Myocyte (in vitro differentiated cells): ENCODE measurements around the gene NUPR1. TPM values are rescaled to one million over a fixed set of nuclear protein-coding genes. Genes with fewer than 3 reads are reported as not detected.
A peak's percentile ranks its signal among the peaks of the same experiment; 100 is the strongest.
"Not testable (repeated sequence)": the region's sequence is repeated elsewhere in the genome, so short reads cannot be mapped to it uniquely, and the experiment has no call there.

Experiments
- DNase-seq: peaks from one replicate; pipeline ENCODE4 v3.0.0-alpha.2; 2012; ENCODE audit warnings: low read depth
- total RNA-seq: library from RNA; depleted of rRNA; stranded (reverse); fragments of >200 nt; gene quantifications from 2 replicates; pipeline ENCODE4 v1.2.3, GENCODE V29; 2014

NUPR1 gene
- total RNA-seq, 1 donor from 2014 or later, result 5.9 TPM

DNA sequence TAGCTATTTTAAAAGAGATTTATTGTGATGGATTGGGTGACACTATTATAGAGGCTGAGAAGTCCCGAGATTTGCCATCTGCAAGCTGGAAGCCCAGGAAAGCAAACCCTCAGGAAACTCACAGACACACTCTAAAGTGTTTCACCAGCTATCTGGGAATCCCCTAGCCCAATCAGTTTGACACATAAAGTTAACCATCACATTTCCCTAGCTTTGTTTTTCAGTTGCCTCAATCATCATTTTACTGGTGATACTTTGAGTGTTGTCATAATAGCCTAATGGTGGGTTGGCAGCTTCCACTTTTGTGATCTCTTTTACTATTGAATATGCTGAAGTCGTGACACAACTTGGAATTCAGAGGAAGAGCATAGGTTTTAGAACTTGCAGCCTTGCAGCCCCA is 16.8 kb upstream of the NUPR1 start:
- no peak for DNase-seq

DNA sequence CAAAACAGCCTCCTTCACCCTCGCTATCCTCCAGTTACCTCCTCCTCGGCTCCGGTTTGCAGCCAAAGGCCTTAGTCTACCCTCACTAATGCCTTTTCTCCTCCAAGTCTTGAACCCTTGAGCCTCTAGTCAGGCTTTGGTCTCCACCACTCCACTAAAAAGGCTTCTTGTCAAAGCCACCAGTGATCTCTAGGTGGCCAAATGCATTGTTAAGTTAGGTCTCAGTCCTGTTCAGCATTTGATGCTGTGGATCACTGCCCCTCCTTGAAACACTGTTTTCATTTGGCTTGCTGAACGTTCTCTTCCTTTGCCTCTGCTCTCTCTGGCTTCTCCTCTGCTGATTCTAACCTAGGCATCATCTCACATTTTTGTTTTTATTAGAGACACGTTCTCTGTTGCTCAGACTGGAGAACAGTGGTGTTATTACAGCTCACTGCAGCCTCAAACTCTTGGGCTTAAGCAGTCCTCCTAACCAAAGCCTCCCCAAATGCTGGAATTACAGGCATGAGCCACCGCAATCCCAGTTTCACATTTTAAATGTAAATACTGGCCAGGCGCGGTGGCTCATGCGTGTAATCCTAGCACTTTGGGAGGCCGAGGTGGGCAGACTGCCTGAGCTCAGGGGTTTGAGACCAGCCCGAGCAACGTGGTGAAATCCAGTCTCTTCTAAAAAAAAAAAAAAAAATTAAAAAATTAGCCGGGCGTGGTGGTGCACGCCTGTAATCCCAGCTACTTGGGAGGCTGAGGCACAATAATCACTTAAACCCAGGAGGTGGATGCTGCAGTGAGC is 16.1 kb upstream of the NUPR1 start:
- DNase-seq, result no peak

GRCh38 chr16:28553776-28554633 is 15.2 kb upstream of the NUPR1 start, which contains the start of gene SGF29:
TSS of gene SGF29 (plus strand) at chr16:28553920. CDS start at chr16:28581070, 27,150 bp downstream.
- DNase-seq, result peak; percentile 94

- no peak for DNase-seq
Observed at GRCh38 chr16:28549301-28549899, 10.6 kb upstream of the NUPR1 start.

DNA sequence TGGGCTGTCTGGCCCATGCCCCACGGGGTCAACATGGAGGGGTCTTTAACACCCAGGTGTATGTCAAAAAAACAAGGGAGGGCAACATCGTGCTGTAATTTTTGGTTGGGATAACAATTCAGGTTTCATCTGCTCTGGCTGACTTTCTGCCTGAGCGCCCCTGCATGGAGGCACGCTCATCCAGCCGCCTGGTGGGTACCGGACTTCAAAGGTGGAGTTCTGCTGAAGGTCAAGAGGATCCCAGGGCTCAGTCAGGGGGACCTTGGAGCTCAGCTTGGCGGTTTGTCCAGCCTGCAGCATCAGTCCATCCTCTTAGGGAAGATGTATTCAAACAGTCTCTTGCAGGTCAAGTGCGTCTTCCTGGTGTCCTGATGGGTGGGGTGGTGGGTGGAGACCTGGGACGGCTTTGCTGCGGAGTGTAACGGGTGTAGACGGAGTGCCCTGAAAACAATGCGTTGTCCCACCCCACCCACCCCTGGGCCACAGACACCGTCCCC is 9.6 kb upstream of the NUPR1 start:
- DNase-seq, result no peak

- DNase-seq, result no peak
Observed at GRCh38 chr16:28546626-28547025, 7.9 kb upstream of the NUPR1 start.

GRCh38 chr16:28545964-28546363 is 7.2 kb upstream of the NUPR1 start:
- not testable (repeated sequence) for DNase-seq

- no peak for DNase-seq
Observed at GRCh38 chr16:28544998-28545397, 6.2 kb upstream of the NUPR1 start.

GRCh38 chr16:28543072-28543471 is 4.3 kb upstream of the NUPR1 start:
- no peak for DNase-seq

- DNase-seq, result no peak
Observed at GRCh38 chr16:28542646-28543045, 3.9 kb upstream of the NUPR1 start.

DNA sequence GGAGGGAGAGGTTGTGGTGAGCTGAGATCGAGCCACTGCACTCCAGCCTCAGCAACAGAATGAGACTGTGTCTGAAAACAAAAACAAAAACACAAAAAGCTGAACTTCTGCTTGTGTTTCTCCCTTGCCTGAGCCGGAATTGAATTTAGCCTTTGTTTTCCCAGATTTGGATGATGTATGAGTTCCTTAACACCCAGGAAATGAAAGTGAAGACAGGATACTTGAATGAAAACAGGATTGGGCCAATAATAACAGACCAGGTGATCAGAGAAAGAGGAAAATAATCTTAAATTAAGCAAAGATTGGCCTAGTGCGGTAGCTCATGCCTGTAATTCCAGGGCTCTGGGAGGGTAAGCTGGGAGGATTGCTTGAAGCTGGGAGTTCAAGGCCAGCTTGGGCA is 1.6 kb upstream of the NUPR1 start:
- DNase-seq, result no peak

DNA sequence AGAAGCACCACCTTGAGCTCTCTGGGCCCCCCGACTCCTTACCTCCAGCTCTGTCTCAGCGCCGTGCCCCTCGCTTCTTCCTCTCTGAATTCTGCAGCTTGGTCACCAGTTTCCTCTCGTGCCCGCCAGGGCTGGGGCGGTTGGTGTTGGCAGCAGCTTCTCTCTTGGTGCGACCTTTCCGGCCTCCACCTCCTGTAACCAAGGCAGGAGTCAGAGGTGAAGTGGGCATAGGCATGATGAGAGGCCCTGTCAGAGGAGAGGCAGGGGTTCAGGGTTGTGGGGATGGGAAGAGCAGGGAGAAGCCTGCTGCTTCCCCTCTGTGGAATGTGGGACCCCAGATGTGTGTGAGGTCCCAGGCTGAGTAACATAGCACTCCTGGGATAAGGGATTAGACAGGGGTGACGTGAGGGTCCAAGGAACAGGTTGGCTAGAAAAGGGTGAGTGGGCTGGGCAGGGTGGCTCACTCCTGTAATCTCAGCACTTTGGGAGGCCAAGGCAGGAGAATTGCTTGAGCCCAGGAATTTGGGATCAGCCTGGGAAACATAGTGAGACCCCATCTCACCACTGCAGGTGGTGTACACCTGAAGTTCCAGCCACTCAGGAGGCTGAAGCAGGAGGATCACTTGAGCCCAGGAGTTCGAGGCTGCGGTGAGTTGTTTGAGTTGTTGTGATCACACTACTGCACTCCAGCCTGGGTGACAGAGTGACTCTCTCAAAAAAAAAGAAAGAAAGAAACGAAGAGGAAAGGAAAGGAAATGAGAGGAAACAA is 626 bp downstream of the NUPR1 start:
- DNase-seq, result no peak

- DNase-seq, result no peak
Observed at GRCh38 chr16:28537076-28537475, 1.7 kb downstream of the NUPR1 start.

DNA sequence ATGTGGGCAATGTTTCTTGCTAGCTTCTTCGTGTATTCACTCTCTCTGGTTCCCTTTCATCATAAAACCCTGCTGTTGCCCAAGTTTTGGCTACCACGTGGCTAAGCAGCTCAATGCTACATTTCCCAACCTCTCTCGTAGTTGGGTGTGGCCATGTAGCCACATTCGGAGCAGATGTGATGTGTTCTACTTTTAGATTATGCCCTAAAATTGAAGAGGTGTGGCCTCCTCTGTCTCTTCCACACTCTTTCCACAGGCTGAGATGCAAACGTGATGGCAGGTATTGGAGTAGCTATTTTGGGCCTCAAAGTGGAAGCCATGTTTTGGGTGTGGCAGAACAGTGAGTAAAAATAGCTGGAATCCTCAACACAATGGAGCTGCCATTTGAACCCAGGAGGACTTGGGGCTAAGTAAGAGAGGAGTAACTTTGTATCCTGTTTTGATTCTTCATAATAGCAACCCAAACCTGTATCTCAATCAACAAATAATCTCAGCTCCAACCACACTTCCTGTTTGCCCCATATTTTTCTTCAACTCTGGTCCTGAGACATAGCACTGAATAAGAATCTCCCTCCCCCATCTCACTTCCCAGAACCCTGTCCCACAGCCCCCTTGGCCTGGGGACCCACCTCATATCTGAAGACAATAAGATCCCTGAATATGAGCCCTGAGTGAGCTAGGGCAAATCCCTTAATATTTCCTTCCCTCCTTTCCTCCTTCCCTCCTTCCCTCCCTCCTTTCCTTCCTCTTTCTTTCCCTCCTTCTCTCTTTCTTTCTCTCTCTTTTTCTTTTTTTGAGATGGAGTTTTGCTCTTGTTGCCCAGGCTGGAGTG is 4.0 kb downstream of the NUPR1 start:
- no peak for DNase-seq

DNA sequence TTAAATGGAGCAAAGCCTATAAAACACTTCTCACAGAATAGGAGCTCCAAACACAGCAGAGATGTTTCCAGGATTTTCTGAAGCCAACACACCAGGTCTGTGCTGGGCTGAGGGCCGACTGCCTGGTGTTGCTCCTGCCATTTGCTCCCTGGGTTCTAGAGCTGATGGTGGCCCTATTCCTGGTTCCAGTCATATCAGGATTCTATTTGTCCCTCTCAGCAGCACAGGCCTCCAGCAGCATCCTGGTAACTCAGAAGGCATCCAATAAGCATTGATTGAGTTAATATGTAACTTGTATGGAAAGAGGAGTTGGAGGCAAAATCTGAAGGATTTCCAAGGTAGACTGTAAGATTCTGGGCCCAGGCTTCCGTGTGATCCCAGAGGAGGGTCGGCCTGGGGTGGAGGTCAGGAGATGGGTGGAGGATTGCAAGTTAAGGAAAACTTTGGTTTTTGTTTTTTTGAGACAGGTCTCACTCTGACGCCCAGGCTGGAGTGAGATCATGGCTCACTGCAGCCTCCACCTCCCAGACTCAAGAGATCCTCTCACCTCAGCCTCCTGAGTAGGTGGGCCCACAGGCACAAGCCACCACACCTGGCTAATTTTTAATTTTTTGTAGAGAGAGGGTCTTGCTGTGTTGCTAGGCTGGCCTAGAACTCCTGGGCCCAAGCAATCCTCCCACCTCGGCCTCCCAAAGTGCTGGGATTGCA is 5.7 kb downstream of the NUPR1 start:
- no peak for DNase-seq

GRCh38 chr16:28531777-28532744 is 6.7 kb downstream of the NUPR1 start:
- DNase-seq, result peak; percentile 25

GRCh38 chr16:28529124-28529523 is 9.7 kb downstream of the NUPR1 start:
- DNase-seq, result no peak

GRCh38 chr16:28528463-28528867 is 10.3 kb downstream of the NUPR1 start:
- no peak for DNase-seq
